Subcutaneous adipose tissue (tissue), 4 donors: ENCODE results near the gene DZIP3. TPM values are rescaled to one million over a fixed set of nuclear protein-coding genes. Genes with fewer than 3 reads are reported as not detected.

Experiments
- CTCF ChIP-seq: fragments of 450-650 bp; IDR thresholded peaks from one replicate; pipeline ENCODE4 v1.5.1; 2016; ENCODE audit warnings: low read depth, mild to moderate bottlenecking, control low read depth, antibody characterized with exemption, moderate library complexity
- total RNA-seq, 4 donors: library from RNA; depleted of rRNA; stranded (reverse); fragments of >200 nt; gene quantifications; one replicate each; pipeline ENCODE4 v1.1.0, GENCODE V29; 2016

The DZIP3 gene
- total RNA-seq, 4 donors from 2014 or later = 6.2 to 9.5 (median 8.6) TPM

- no peak for TF ChIP-seq CTCF
These were observed 10.3 kb downstream of the DZIP3 start for GRCh38 chr3:108599677-108600409.

- TF ChIP-seq CTCF = no peak
These were observed 12.9 kb downstream of the DZIP3 start for GRCh38 chr3:108602249-108602934.

GRCh38 chr3:108602935-108603294, 13.4 kb downstream of the DZIP3 start:
- no peak for TF ChIP-seq CTCF

- no peak for TF ChIP-seq CTCF
These were observed 14.2 kb downstream of the DZIP3 start for GRCh38 chr3:108603691-108604090.

GRCh38 chr3:108605028-108605427, 15.5 kb downstream of the DZIP3 start:
- no peak for TF ChIP-seq CTCF

GRCh38 chr3:108605491-108605890, 16.0 kb downstream of the DZIP3 start:
- TF ChIP-seq CTCF = no peak

- no peak for TF ChIP-seq CTCF
These were observed 19.2 kb downstream of the DZIP3 start for GRCh38 chr3:108608750-108609149.
